ENCODE measurements around the gene MYBL2.

Gene MYBL2

GRCh38 chr20:43681468-43681942 lies 14.6 kb downstream of the MYBL2 start:
- DNase-seq (ENCODE audit: low read depth, low spot score): no peak
- no peak overlapping the region for H3K27ac ChIP-seq

- no peak overlapping the region for H3K27ac ChIP-seq
These were observed 15.1 kb downstream of the MYBL2 start for GRCh38 chr20:43681991-43682410.

DNA sequence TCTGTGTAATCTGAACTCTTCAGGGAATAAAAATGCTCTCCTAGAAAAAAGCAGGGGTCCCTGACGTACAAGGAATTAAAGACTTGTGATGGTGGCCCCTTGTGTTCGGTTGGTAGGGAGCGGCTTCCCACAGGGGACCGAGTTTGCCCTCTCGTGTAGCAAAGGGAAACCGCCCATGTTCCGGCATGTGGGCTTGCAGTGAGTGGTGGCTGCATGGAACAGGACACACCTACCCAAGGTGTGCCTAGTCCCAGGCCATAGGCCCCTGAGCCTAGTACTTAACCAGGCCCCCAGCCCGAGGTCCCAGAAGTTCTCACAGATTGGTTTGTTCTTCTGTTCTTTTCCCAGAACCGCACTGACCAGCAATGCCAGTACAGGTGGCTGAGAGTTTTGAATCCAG lies 15.5 kb downstream of the MYBL2 start:
- no peak overlapping the region for H3K27ac ChIP-seq

More at GRCh38 chr20:43681991-43682410, 15.1 kb downstream of the MYBL2 start:
- DNase-seq (ENCODE audit: low read depth, low spot score): no peak

DNA sequence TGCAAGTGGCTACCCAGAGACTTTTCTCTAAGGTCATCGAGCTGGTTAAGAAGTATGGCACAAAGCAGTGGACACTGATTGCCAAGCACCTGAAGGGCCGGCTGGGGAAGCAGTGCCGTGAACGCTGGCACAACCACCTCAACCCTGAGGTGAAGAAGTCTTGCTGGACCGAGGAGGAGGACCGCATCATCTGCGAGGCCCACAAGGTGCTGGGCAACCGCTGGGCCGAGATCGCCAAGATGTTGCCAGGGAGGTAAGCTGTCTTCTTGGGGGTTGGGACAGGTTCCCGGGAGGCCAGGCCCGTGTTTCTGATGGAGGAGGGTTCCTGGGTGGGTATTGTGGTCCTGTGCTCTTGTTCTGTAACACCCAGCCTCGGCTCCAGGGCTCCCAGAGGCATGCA lies 19.9 kb downstream of the MYBL2 start:
- DNase-seq (ENCODE audit: low read depth, low spot score): no peak
- no peak overlapping the region for H3K27ac ChIP-seq

More for the DNA sequence above, 15.5 kb downstream of the MYBL2 start:
- DNase-seq (ENCODE audit: low read depth, low spot score): no peak

DNA sequence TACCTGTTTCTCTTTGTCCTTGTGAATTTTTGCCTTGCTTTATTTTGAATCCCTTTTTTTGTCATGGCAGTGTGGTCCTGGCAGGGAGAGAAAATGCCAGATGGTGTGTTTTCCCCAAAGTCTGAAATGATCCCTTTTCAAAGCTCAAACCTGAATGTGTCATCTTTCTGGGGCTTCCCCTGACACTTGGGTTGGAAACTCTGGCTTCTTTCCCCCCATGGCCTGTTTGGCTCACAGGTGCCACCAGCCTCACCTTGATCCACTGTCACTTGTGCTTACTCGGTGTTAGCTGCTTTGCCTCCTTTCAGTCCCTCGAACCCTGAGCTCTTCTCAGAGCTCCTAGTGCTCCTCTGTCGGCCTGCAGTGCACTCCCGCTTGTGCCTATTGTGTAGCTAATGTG lies 22.3 kb downstream of the MYBL2 start:
- no peak for DNase-seq (ENCODE audit: low read depth, low spot score)
- H3K27ac ChIP-seq: no peak overlapping the region

DNA sequence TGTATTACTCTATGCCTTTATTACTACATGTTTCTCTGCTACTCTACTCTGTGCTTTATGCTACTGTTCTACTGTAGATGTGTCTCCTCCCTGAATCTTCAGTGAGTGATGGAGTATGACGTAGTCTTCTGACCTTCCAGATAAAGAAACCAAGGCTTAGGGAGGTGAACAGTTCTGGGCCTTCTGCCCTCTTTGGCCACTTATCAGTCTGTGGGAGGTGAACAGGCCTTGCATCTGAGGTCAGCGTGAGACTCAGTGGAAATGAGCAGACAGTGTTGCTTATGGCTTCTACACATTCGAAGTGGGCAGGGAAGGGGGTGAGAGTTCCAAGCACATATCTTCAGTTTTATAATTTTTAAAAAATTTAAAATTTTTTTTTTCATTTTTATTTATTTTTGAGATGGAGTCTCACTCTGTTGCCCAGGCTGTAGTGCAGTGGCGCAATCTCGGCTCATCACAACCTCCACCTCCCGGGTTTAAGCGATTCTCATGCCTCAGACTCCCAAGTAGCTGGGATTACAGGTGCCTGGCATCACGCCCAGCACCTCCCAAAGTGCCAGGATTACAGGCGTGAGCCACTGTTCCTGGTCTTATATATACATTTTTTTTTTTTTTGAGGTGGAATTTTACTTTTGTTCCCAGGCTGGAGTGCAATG lies 24.2 kb downstream of the MYBL2 start:
- no peak for DNase-seq (ENCODE audit: low read depth, low spot score)
- H3K27ac ChIP-seq: no peak overlapping the region

GRCh38 chr20:43691928-43692524 lies 25.1 kb downstream of the MYBL2 start:
- no peak for DNase-seq (ENCODE audit: low read depth, low spot score)
- H3K27ac ChIP-seq: no peak overlapping the region

GRCh38 chr20:43694763-43695162 lies 27.8 kb downstream of the MYBL2 start:
- H3K27ac ChIP-seq: no peak overlapping the region
- DNase-seq (ENCODE audit: low read depth, low spot score): no peak

GRCh38 chr20:43695571-43695970 lies 28.7 kb downstream of the MYBL2 start:
- no peak overlapping the region for H3K27ac ChIP-seq
- no peak for DNase-seq (ENCODE audit: low read depth, low spot score)

- DNase-seq (ENCODE audit: low read depth, low spot score): no peak
- no peak overlapping the region for H3K27ac ChIP-seq
These were observed 33.1 kb downstream of the MYBL2 start for GRCh38 chr20:43699941-43700565.

GRCh38 chr20:43700627-43701026 lies 33.7 kb downstream of the MYBL2 start:
- no peak for DNase-seq (ENCODE audit: low read depth, low spot score)
- no peak overlapping the region for H3K27ac ChIP-seq

DNA sequence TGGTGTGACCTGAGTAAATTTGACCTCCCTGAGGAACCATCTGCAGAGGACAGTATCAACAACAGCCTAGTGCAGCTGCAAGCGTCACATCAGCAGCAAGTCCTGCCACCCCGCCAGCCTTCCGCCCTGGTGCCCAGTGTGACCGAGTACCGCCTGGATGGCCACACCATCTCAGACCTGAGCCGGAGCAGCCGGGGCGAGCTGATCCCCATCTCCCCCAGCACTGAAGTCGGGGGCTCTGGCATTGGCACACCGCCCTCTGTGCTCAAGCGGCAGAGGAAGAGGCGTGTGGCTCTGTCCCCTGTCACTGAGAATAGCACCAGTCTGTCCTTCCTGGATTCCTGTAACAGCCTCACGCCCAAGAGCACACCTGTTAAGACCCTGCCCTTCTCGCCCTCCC lies 35.6 kb downstream of the MYBL2 start:
- DNase-seq (ENCODE audit: low read depth, low spot score): no peak

DNA sequence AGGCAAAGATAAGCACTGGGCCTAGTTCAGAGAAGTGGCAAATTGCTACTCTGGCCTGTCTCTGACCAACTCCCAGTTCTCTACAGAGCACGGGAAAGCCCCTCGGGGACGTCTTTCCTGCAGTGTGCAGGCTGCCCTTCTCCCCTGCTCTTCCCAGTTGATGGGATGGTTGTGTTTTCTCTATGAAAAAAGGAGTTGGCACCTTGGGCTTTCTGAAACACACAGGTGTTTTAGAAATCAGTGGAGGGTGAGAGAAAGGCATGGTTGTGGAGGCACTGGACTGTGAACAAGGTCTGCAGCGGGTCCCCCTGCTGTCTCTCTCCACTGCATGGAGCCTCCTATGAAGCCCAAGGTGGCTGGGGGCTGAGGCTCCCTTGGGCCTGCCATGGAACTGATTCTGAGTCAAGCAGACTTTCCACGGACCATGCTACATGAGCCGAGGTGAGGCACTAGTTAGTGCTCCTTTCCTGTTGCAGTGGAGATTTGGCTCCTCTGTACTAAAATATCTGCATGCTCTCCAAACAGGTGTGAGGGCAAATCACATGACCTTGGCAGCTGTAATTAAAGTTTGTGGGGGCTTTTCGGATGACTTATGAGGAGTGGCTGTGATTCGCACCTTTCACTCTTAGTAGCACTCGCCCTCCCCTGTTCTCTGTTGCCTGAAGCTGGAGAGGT lies 43.6 kb downstream of the MYBL2 start:
- no peak for DNase-seq (ENCODE audit: low read depth, low spot score)
- H3K27ac ChIP-seq: no peak overlapping the region

More for the DNA sequence above, 35.6 kb downstream of the MYBL2 start:
- no peak overlapping the region for H3K27ac ChIP-seq

- no peak for DNase-seq (ENCODE audit: low read depth, low spot score)
- H3K27ac ChIP-seq: no peak overlapping the region
These were observed 44.3 kb downstream of the MYBL2 start for GRCh38 chr20:43711098-43711654.

- H3K27ac ChIP-seq: no peak overlapping the region
- no peak for DNase-seq (ENCODE audit: low read depth, low spot score)
These were observed 48.1 kb downstream of the MYBL2 start for GRCh38 chr20:43715044-43715443.

DNA sequence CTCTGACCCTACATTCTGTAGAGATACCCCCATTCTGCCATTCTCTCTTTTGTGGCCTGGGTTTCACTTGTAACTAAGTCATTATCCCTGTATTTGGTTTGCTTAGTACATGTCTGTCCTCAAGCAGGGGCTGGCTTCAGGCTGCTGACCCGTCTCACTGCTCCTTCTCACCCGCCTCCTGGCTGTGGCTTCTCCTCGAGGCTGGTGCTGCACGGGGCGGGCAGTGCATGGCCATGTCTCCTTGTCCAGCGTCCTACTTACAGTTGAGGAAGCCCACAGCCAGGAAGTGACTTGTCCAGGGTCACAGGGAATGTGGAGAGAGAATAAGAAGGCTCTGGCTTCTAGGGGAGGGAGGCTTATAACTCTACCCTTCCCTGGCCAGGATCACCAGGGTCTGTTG lies 48.6 kb downstream of the MYBL2 start:
- no peak overlapping the region for H3K27ac ChIP-seq

DNA sequence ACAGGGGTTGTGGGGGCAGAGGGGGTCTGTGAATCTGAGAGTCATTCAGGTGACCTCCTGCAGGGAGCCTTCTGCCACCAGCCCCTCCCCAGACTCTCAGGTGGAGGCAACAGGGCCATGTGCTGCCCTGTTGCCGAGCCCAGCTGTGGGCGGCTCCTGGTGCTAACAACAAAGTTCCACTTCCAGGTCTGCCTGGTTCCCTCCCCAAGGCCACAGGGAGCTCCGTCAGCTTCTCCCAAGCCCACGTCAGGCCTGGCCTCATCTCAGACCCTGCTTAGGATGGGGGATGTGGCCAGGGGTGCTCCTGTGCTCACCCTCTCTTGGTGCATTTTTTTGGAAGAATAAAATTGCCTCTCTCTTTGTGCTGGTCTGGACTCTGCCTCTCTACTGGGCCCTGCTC lies 49.2 kb downstream of the MYBL2 start:
- no peak overlapping the region for H3K27ac ChIP-seq
- DNase-seq (ENCODE audit: low read depth, low spot score): no peak

More for the DNA sequence above, 48.6 kb downstream of the MYBL2 start:
- DNase-seq (ENCODE audit: low read depth, low spot score): no peak

DNA sequence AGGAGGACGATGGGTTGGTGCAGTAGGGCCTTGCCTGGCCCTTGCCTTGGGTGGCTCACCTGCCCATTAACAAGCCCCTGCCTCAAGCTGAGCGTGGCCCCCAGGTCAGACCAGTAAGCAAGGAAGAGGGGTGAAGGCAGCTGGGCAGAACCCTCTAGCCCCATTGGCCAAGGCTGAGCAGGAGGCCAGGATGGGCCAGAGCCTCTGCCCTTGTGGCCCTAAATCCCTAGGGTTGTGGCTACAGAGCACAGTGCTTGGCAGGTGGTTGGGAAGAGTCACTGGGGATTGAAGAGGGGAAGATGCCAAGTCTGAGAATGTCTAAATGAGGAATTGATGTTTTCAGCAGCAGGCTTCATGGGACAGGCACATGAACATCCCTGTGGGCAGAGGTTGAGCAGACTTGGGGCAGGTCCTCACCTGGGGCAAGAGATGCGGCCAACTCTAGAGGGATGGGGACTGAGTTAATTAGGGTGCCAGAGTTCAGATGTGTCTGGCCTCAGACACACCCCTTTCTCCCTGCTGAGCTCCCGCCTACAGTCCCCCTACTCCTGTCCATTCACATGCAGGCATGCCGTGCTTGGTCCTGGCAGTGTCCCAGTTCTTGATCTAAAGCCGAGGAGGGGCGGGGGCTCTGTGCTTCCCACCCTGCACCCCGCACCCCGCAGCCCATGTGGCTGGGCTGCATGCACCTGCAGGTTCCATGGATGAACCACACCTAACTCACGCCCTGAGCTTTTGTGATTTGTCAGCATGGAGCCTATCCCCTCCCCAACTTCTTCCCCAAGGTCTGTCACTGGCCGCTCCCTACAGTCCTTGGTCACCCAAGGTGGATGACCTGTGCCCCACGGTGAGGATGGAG lies 50.1 kb downstream of the MYBL2 start:
- no peak for DNase-seq (ENCODE audit: low read depth, low spot score)
- no peak overlapping the region for H3K27ac ChIP-seq

- no peak for DNase-seq (ENCODE audit: low read depth, low spot score)
- no peak overlapping the region for H3K27ac ChIP-seq
These were observed 50.7 kb downstream of the MYBL2 start for GRCh38 chr20:43717616-43717995.

GRCh38 chr20:43720007-43720406 lies 53.1 kb downstream of the MYBL2 start:
- H3K27ac ChIP-seq: no peak overlapping the region
- DNase-seq (ENCODE audit: low read depth, low spot score): no peak
